K562 (cell line): ENCODE measurements around the gene HNRNPLL. TPM values are rescaled to one million over a fixed set of nuclear protein-coding genes. Genes with fewer than 3 reads are reported as not detected.

Source experiments
- RBM22 ChIP-seq: fragments of 200-400 bp; formaldehyde crosslinking; IDR thresholded peaks from 2 replicates; pipeline ENCODE4 v1.6.1; 2018; ENCODE audit warnings: low read length, low read depth; ENCODE audit not compliant: poor library complexity, severe bottlenecking
- SMARCC2 ChIP-seq: fragments of 450-650 bp; IDR thresholded peaks from 2 replicates; pipeline ENCODE4 v1.6.1; 2017; ENCODE audit warnings: antibody characterized with exemption, moderate library complexity, mild to moderate bottlenecking, low read depth
- TEAD4 ChIP-seq, 2 experiments: sonication (generic) in 1 of 2; formaldehyde crosslinking in 1 of 2; IDR thresholded peaks; 2 replicates each; pipeline versions ENCODE4 v1.6.1 to v1.8.0; 2012 to 2022; ENCODE audit warnings: borderline replicate concordance in 1 of 2, inconsistent platforms in 1 of 2, low read length in 1 of 2, mild to moderate bottlenecking in 1 of 2, missing genetic modification reagents in 1 of 2
- polyA plus RNA-seq, 8 experiments: library from polyadenylated mRNA; depleted of rRNA in 4 of 8; stranded (reverse) in 5 of 8; unstranded in 3 of 8; fragments of >200 nt; fragmentation: Nextera tagmentation in 2 of 8; fragmentation: Illumina TruSeq in 1 of 8; extraction: Ambion mirVana in 2 of 8; extraction: Trizol in 1 of 8; gene quantifications; 2 replicates each; pipeline versions ENCODE4 v1.2.1 to v1.2.3, GENCODE V29; 2011 to 2014; ENCODE audit warnings: inconsistent platforms in 1 of 8, missing spikeins in 1 of 8
- total RNA-seq, 7 experiments: library from RNA; depleted of rRNA in 6 of 7; stranded (reverse); fragments of >200 nt in 6 of 7; fragmentation: Illumina TruSeq in 2 of 7; extraction: Trizol in 2 of 7; gene quantifications; 2 replicates each; pipeline versions ENCODE4 v1.2.1 to v1.2.3, GENCODE V29; 2011 to 2021; ENCODE audit warnings: low replicate concordance in 1 of 7
- TF ChIP-seq, protein P1 (sequence below): fragments of 200-800 bp; sonication (Bioruptor generic); IDR thresholded peaks from 2 replicates; pipeline ENCODE4 v1.6.1; 2016; ENCODE audit warnings: missing genetic modification characterization, missing compliant biosample characterization

The HNRNPLL gene
- total and polyA plus RNA-seq, 9 of the 15 experiments (the other 6 are each of a cell fraction or from before 2014, with no cell fraction given) = 19.8 to 135 (median 57.8) TPM

DNA sequence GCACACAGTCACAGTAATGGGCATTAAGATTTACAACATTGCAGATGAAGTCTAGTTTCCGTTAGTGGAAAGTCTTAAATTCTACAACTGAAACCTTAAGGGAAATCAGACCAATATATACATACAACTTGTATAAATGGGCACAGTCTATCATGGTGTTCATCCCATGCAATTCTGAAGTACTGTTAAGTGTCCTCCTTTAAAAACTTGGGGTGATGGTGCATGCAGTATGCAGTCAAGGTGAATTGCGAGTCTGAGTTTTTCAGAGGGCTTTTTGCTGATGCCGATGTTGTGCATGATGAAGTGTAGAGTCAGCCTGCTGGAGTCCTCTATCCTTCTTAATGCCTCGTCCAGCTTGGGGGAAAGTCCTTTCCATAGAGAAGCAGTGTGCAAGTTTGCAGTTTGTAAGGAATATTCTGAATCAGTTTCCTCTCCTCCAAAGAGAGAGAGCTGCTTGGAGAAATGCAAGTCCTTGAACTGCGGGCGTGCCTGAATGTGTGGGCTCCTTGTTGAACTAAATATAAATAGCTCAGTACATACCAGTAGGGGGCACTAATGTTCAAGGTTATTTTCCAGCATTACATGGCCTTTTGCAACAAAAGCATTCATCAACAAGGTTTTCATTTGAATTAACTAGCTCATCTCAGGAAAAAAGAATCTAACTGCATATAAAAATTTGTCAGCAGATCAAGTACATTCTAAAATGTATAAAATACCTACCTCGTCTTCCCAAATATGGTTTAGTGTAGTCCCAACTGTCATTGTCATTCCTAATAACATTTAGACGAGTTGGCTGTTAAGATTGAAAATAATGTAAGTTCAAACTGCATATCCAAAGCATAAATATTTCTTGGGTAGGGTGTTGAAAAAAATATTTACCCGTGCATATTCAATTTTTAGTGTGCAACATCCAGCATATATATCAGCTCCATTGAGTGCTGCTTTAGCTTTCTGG lies 21.3 kb downstream of the HNRNPLL start (continued):
- TF ChIP-seq SMARCC2 (no peak), TEAD4 (IDR thresholded peaks at IDR 0.05; ENCODE audit: low read length) (0 out of 2 replicates have a peak, but pooled peaks have one; percentile 32), TEAD4 (CRISPR knock-in tag; IDR thresholded peaks at IDR 0.05; ENCODE audit: borderline replicate concordance) (no peak), RBM22 (no peak)
- TF ChIP-seq, protein P1, sequence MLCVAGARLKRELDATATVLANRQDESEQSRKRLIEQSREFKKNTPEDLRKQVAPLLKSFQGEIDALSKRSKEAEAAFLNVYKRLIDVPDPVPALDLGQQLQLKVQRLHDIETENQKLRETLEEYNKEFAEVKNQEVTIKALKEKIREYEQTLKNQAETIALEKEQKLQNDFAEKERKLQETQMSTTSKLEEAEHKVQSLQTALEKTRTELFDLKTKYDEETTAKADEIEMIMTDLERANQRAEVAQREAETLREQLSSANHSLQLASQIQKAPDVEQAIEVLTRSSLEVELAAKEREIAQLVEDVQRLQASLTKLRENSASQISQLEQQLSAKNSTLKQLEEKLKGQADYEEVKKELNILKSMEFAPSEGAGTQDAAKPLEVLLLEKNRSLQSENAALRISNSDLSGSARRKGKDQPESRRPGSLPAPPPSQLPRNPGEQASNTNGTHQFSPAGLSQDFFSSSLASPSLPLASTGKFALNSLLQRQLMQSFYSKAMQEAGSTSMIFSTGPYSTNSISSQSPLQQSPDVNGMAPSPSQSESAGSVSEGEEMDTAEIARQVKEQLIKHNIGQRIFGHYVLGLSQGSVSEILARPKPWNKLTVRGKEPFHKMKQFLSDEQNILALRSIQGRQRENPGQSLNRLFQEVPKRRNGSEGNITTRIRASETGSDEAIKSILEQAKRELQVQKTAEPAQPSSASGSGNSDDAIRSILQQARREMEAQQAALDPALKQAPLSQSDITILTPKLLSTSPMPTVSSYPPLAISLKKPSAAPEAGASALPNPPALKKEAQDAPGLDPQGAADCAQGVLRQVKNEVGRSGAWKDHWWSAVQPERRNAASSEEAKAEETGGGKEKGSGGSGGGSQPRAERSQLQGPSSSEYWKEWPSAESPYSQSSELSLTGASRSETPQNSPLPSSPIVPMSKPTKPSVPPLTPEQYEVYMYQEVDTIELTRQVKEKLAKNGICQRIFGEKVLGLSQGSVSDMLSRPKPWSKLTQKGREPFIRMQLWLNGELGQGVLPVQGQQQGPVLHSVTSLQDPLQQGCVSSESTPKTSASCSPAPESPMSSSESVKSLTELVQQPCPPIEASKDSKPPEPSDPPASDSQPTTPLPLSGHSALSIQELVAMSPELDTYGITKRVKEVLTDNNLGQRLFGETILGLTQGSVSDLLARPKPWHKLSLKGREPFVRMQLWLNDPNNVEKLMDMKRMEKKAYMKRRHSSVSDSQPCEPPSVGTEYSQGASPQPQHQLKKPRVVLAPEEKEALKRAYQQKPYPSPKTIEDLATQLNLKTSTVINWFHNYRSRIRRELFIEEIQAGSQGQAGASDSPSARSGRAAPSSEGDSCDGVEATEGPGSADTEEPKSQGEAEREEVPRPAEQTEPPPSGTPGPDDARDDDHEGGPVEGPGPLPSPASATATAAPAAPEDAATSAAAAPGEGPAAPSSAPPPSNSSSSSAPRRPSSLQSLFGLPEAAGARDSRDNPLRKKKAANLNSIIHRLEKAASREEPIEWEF (CRISPR knock-in tag) = no peak
